ENCODE results near the gene SMCO3. TPM values are rescaled to one million over a fixed set of nuclear protein-coding genes. Genes with fewer than 3 reads are reported as not detected.
A peak's percentile ranks its signal among the peaks of the same experiment; 100 is the strongest.

Gene SMCO3
- total RNA-seq, 1 experiment from 2014 or later, result not detected

GRCh38 chr12:14774074-14774905 is 39.7 kb downstream of the SMCO3 start:
- Mint-ChIP-seq H3K27ac (ENCODE audit: unreplicated experiment) (peak overlapping the region; percentile 89), H3K4me3 (ENCODE audit: low read depth, unreplicated experiment) (peak overlapping the region; percentile 98), H3K36me3 (ENCODE audit: insufficient read depth, unreplicated experiment) (peaks cover 67% of the 10 kb centered on the region), H3K9me3 (ENCODE audit: low read depth, unreplicated experiment) (no peaks in the 10 kb centered on the region), H3K4me1 (ENCODE audit: low read depth, unreplicated experiment) (peaks cover 43% of the 10 kb centered on the region), H3K27me3 (ENCODE audit: unreplicated experiment) (no peaks in the 10 kb centered on the region)
- TSS peak; percentile 86 for BruUV-seq (replicated peaks)
- DNase-seq, result peak; percentile 90
- TF ChIP-seq CTCF (IDR thresholded peaks at IDR 0.05; ENCODE audit: unreplicated experiment), result no peak
- CTCF ChIA-PET, result interaction anchor here (0.5 to 1.7 kb wide), 3 partner anchors 29 to 944 kb away, joined by 3 to 6 read pairs (median 5); partner anchors contain the start of genes C12orf60 and WBP11
- intact Hi-C loops (cut with micrococcal nuclease; ENCODE audit: unreplicated experiment), result no loop called here

GRCh38 chr12:14773685-14774073 is 40.3 kb downstream of the SMCO3 start:
- Mint-ChIP-seq H3K27me3 (ENCODE audit: unreplicated experiment) (no peaks in the 10 kb centered on the region), H3K27ac (ENCODE audit: unreplicated experiment) (peak overlapping the region; percentile 89), H3K4me3 (ENCODE audit: low read depth, unreplicated experiment) (peak overlapping the region; percentile 98), H3K9me3 (ENCODE audit: low read depth, unreplicated experiment) (no peaks in the 10 kb centered on the region), H3K4me1 (ENCODE audit: low read depth, unreplicated experiment) (peaks cover 43% of the 10 kb centered on the region), H3K36me3 (ENCODE audit: insufficient read depth, unreplicated experiment) (peaks cover 73% of the 10 kb centered on the region)
- CTCF ChIA-PET, result interaction anchor here (1.0 kb wide), 1 partner anchor 21 kb away, joined by 3 read pairs; no protein-coding TSS in a partner anchor
- no peak for TF ChIP-seq CTCF (IDR thresholded peaks at IDR 0.05; ENCODE audit: unreplicated experiment)
- DNase-seq, result no peak
- BruUV-seq (replicated peaks), result no TSS peak
- intact Hi-C loops (cut with micrococcal nuclease; ENCODE audit: unreplicated experiment), result no loop called here

- no TSS peak for BruUV-seq (replicated peaks)
- no peak for DNase-seq
- intact Hi-C loops (cut with micrococcal nuclease; ENCODE audit: unreplicated experiment), result no loop called here
- CTCF ChIA-PET, result interaction anchor here (1.0 kb wide), 1 partner anchor 20 kb away, joined by 3 read pairs; no protein-coding TSS in a partner anchor
- peaks cover 75% of the 10 kb centered on the region for H3K36me3 Mint-ChIP-seq (ENCODE audit: insufficient read depth, unreplicated experiment)
- peak overlapping the region; percentile 89 for H3K27ac Mint-ChIP-seq (ENCODE audit: unreplicated experiment)
- no peak for TF ChIP-seq CTCF (IDR thresholded peaks at IDR 0.05; ENCODE audit: unreplicated experiment)
- H3K27me3 Mint-ChIP-seq (ENCODE audit: unreplicated experiment), result no peaks in the 10 kb centered on the region
- H3K9me3 Mint-ChIP-seq (ENCODE audit: low read depth, unreplicated experiment), result no peaks in the 10 kb centered on the region
- peak overlapping the region; percentile 98 for H3K4me3 Mint-ChIP-seq (ENCODE audit: low read depth, unreplicated experiment)
- H3K4me1 Mint-ChIP-seq (ENCODE audit: low read depth, unreplicated experiment), result peaks cover 36% of the 10 kb centered on the region
Observed at GRCh38 chr12:14772946-14773345, 41.0 kb downstream of the SMCO3 start.

- Mint-ChIP-seq H3K36me3 (ENCODE audit: insufficient read depth, unreplicated experiment) (peaks cover 75% of the 10 kb centered on the region), H3K9me3 (ENCODE audit: low read depth, unreplicated experiment) (no peaks in the 10 kb centered on the region)
- intact Hi-C loops (cut with micrococcal nuclease; ENCODE audit: unreplicated experiment), result no loop called here
Observed at GRCh38 chr12:14771651-14772137, 42.3 kb downstream of the SMCO3 start.

More at GRCh38 chr12:14771651-14772137, 42.3 kb downstream of the SMCO3 start:
- no peak for TF ChIP-seq CTCF (IDR thresholded peaks at IDR 0.05; ENCODE audit: unreplicated experiment)
- Mint-ChIP-seq H3K27ac (ENCODE audit: unreplicated experiment) (peak overlapping the region; percentile 98), H3K4me1 (ENCODE audit: low read depth, unreplicated experiment) (peaks cover 24% of the 10 kb centered on the region), H3K27me3 (ENCODE audit: unreplicated experiment) (no peaks in the 10 kb centered on the region), H3K4me3 (ENCODE audit: low read depth, unreplicated experiment) (peak overlapping the region; percentile 94)
- BruUV-seq (replicated peaks), result no TSS peak
- CTCF ChIA-PET, result interaction anchor here (0.6 to 3.2 kb wide), 3 partner anchors 31 to 447 kb away, joined by 3 to 18 read pairs (median 3); partner anchors contain the start of genes C12orf60 and WBP11
- DNase-seq, result no peak
